HG03066 (cell line): Measurements from ENCODE around the gene ATOX1.
"Not testable (repeated sequence)": the region's sequence is repeated elsewhere in the genome, so short reads cannot be mapped to it uniquely, and the experiment has no call there.

Source experiments
- ATAC-seq: cut with Tn5 transposase; IDR thresholded peaks from one replicate; pipeline ENCODE4 v1.9.1; 2021; ENCODE audit warnings: low read depth; ENCODE audit not compliant: unreplicated experiment

The ATOX1 gene

DNA sequence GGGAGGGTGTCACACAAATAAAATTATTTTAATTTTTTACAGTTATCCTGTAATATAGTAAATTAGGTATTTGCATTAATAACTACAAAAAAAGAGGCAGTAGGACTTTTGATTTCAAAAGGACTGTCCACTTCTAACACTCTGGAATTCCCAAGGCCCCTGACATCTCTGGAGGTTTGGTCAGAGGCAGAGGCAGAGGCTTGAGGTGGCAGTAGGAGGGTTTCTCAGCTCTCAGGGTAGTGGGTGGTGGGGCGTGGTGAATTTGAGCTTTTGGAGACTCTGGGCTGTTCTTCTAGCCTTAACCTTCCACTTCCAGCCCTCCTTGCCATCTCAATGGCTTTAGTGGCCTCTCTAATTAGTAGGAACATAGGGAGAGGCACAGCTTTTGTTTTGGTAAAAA lies 22.8 kb downstream of the ATOX1 start:
- no peak for ATAC-seq

DNA sequence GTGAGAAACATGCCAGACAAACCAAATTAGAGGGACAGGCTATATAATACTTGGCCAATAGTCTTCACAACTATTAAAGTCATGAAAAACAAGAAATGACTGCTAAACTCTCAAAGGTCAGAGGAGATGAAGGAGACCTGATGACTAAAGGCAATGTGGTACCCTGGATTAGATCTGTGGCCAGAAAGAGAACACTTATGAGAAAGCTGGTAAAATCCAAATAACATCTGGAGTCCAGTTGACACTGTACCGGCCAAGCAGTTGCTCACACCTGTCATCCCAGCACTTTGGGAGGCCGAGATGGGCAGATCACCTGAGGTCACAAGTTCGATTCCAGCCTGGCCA lies 24.4 kb downstream of the ATOX1 start:
- no peak for ATAC-seq

DNA sequence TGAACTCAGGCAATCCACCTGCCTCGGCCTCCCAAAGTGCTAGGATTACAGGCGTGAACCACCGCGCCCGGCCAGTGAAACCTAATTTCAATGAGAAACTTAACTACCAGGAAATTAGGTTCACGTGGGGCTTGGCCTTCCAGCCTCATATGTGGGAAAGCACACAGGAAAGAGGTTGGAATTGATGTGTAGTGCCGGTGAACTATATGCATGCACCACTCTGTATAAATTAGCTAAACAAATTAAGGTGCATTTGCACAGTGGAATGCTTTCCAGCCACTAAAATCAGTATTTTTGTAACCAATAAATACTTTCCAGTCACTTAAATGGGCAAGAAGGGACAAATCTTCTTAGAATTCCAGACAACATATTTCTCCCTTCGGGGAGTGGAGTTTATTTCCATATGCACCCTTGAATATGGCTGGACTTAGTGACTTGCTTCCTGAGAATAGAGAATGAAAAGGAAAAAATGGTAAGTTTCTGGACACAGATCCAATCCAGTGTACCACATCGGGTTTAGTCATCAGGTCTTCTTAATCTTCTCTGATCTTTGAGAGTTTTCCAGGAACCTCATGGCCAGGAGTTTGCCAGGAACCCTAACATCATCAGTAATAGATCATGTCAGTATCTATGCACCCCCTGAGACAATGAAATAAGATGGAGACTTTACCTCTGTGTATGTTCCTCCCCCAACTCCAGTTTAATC lies 24.9 kb downstream of the ATOX1 start:
- no peak for ATAC-seq

DNA sequence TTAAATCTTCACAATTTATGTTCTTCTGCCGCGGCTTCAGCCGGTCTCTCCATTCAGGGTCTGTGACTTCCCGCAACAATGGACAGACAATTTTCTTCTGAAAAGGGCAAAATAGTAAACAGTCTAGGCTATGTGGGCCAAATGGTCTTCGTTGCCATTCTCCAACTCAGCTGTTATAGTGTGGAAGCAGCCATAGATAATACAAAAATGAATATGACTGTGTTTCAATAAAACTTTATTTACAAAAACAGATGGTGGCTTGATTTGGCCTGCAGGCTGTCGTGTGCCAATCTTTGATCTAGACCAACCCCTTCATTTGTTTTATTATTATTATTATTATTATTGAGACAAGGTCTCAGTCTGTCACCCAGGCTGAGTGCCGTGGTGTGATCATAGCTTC lies 28.1 kb downstream of the ATOX1 start:
- no peak for ATAC-seq

DNA sequence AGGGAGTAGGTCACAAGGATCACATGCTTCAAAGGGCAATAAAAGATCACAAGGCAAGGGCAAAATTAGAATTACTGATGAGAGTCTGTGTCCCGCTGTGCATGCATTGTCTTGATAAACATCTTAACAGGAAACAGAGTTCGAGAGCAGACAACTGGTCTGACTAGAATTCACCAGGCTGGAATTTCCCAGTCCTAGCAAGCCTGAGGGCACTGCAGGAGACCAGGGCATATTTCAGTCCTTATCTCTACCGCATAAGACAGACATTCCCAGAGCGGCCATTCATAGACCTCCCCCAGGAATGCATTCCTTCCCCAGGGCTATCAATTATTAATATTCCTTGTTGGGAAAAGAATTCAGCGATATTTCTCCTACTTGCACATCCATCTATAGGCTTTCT lies 28.8 kb downstream of the ATOX1 start:
- not testable (repeated sequence) for ATAC-seq

DNA sequence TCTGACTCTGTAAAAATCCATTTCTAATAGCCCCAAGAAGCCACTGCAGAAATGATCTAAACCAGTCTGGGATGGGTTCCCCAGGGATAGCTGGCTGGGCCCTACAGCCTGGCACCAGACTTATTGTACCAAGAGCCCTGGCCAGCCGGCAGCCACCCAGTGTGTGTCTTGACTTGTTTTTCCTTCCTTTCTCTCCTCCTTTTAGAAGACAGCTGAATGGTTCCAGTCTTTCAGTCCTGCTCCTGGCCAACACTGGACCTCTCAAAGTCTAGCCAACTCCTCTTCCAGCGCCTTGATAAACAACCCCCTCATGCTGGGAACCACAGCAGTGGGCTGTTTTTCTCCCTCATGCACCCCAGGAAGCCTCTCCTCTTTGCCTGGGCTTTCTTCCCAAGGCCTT lies 34.1 kb downstream of the ATOX1 start:
- ATAC-seq, result no peak

DNA sequence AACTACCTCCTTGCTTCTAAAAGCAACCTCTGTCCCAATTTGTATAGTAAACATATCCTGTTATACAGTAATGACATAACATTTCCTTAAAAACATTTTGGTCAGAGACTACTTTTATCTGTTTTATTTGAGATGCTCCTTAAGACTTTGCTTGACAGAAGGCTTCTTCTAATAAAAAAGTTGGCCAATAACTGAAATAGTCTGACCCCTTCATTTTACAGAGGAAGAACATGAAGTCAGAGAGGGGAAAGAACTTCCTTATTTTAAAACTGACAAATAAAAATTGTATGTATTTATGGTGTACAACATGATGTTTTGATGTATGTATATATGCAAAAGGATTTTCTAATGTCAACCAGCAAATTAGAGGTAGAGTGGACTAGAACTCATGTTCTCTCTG lies 35.9 kb downstream of the ATOX1 start:
- no peak for ATAC-seq

DNA sequence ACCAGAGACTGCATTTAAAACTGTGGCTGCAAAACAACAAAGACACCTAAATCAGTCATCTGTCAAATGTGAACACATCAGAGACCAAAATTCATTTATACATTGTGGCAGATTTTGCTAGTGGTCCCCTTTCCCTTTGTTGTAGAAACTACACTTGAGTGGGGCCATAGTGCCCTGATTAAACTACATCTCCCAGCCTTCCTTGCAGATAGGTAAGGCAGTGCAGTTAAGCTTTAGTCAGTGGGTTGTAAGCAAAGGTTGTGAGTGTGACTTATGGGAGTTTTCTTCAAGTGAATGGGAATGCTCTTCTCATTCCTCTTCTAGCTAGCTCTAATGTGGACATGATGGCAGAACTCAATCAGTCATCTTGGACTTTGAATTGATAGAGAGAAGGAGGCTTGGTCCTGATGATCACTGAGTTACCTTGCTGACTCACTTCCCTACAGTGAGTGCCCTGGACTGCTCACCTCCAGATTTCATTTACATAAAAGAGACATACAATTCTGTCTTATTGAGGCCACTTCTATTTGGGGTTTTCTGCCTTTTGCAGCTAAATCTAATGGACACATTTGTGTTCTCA lies 36.5 kb downstream of the ATOX1 start:
- ATAC-seq, result no peak

DNA sequence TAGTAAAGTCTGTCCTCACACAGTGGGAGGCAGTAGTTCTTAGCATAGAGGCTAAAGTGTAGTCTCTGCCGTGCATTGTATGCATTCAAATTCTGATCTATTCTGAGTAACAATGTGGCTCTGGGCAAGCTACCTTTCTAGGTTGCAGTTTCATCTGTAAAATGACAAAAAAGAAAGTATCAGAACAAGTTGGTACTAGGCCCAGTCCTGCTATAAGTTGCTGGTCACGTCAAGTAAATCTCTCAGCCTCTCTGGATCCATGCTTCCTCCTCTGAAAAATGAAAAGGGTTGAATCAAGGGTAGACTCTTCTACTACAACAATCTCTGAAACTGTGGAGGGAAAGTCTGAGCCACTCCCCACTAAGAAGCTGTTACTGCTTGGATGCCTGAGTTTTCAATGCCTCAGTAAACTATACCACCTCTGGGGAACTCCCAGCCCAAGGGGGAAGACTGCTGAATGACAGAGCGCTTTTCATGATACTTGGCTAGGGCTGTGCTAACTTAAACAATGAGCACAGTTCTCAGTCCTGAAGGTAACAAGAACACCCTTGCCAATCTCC lies 37.3 kb downstream of the ATOX1 start:
- peak; percentile 80 for ATAC-seq

DNA sequence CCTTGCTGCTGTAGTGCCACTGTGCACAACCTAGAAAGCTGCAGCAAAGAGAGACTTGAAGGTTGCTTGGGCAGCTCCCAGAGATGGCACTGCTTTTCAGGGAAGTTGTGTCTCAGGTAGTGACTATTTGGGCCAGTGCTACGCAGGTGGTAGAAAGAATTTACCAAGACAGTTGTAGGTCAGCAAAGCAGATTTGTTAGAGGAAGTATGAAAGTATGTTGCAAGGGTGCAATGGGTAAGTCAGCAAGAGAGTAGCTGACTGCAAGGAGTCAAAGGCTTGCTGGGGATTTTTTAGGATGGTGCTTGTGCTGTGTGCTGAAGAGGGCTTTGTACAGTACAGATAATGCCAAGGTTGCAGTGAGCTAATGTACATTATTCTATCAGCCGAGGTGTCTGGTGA lies 38.2 kb downstream of the ATOX1 start:
- ATAC-seq, result no peak

DNA sequence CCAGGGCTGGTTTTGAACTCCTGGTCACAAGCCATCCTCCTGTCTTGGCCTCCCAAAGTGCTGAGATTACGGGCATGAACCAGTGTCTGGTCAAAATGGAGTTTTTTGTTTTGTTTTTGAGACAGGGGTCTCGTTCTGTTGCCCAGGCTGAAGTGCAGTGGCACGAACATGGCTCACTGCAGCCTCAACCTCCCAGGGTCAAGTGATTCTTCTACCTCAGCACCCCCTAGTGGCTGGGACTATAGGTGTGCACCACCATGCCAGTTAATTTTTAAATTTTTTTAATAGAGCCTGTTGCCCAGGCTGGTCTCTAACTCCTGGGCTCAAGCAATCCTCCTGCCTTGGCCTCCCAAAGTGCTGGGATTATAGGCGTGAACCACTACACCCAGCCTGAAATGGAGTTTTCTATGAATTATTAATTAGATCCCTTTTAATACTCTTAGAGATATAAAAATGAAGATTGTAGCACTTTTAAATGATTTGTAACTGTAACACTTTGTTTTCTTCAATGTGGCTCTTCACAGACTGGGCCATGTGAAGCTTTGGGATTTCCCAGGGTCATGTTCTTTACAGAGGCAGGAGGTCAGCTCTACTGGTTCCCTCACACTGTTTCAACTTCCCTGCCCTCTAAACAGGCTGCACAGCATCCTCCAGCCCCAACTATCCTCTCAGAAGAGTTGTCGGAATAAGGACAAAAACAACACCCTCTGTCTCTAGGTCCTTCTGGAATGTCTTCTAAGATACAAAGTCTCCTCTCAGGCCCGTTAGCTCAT lies 39.0 kb downstream of the ATOX1 start:
- ATAC-seq, result no peak

DNA sequence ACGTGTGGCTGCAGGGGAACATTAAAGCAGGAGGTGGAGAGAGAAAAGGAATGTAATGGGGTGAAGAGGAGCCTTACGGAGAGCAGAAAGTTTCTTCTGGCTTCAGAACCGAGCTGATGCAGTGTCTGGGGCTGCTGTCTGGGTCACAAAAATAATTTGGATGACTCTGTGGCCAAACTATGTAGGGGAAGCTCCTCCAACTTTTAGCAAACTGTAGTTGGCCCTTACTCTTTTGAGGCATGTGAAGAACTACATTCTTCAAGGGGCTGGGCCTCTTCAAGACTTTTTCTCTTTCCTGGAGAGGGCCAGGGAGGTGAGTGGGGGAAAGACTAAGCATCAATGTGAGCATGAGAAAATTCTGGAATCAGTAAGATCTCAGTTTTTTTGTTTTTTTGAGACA lies 39.8 kb downstream of the ATOX1 start:
- ATAC-seq, result no peak

DNA sequence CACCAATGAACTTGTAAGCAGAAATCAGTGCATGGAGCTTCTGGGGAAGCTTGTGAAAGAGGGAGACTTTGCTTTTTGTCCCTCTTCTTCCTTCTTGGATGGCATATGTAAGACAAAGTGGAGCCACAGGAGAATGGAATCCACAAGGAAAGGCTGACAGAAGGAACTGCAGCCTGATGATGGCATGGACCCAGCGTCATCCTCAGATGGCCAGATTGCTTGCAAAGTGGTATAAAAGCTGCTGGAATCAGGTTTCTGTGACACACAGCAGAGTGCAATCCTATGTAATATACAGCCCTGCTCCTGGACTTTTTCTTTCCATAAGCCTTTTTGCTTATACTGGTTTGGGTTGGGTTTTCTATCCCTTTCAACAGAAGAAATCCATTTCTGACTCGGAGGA lies 40.3 kb downstream of the ATOX1 start:
- ATAC-seq, result no peak

DNA sequence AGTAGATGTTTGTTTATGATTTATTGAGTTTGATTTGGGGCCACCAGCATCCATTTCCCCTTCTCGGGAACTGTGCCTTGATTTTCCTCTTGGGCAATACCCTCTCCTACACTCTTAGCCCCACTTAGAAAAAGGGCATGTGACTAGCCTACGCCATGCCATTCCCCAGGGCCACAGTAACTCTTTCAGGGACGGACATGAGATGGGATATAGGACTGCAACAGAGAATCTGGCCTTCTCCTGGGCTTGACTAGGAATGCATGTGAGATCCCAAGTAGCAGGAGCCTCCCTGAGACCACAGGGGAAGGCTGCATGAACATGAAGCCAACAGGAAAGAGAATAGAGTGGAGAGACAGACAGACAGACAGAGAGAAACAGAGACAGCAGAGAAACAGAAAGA lies 41.0 kb downstream of the ATOX1 start:
- ATAC-seq, result no peak

DNA sequence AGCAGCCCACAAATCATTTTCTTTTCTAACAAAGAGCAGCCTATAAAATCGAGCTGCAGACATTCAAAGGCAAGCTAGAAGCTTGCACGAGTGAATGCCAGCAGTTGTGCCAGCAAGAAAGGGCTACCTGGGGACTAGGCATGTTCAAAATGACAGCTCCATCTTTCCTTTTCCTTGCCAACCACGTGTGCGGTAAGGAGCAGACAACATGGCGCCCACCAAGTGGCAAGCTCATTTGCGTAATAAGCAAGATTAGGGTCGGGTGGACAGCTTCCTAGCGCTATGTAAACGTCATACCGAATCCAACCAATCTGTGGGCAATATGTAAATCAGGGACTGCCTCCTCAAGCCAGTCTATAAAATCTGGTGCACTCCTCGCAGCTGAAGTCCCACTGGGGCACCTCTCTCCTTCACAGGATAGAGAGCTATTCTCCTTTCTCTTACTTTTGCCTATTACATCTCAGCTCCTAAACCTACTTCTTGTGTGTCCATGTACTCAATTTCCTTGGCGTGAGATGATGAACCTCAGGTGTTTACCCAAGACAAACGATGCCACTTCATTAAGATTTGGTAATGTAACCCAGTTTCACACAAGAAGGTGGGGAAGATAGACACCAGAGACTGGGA lies 49.2 kb downstream of the ATOX1 start:
- ATAC-seq, result no peak

DNA sequence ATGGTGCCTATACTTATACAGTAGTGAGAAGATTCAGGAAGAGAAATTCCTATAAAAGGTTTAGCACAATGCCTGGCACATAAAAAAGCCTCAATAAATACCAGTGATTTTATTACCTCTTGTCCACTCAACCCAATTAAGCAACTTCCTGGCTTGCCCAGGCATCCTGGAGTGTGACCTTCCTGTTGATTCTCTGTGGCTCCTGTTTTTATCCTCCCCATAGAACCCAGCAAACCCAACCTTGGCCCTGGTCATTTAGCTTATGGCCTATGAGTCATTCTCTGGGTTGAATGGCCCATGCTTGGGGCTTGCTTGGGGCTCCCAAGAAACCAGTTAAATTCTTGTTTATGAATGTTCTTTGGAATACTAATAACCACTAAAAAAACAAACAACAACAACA lies 50.3 kb downstream of the ATOX1 start:
- ATAC-seq, result no peak

DNA sequence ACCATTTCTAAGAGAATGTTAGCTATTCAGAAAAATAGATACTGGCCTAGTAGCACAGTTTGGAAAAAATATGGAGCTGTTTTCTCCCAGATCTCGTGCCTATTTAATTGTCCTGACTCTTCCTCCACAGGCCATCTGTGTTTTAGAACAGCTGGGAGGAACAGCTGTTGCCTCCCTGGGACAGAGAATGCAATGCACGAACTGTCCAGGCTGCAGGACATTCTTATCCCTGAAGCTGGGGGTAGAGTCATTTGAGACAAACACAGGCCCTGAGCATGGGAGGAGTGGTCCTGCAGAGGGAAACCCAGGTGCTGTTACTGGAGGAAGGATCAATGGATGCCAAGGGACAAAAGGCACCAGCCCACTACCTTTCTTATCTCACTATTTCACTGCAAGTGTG lies 50.9 kb downstream of the ATOX1 start:
- ATAC-seq, result no peak

DNA sequence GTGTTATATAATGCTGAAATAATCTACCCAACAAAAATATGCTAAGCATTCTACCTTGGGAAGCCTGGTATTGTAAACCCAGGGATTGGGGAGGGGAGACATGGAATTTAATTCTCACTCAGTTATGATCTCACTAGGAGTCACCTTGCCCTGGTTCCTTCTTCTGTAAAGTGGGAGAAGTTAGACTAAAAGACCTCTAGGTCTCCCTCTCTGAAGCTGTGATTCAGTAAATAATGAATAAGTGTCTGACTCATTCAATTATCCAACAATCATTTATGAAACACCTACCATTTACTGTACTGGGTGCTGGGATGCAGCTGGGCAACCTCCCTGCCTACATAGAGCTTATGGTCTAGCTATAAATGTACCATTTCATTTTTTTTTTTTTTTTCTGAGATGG lies 51.5 kb downstream of the ATOX1 start:
- ATAC-seq, result no peak

DNA sequence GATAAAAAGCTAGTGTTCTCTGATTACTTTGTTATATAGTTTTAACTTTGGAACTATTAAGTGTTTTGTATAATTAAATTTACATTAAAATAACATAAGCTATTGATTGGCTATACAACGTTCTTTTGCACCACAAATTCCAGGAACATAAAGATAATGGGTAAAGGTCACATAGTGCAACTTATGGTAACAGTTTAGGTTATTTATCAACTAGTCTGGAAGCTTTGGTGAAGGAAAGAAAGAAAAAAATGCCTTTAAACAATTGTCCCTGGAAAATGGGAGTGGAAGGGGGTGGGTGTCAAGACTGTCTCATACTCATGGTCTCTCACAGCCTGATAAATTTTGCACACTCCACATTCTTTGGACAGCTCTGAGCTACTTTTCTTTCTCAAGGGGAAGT lies 54.7 kb downstream of the ATOX1 start:
- ATAC-seq, result no peak

DNA sequence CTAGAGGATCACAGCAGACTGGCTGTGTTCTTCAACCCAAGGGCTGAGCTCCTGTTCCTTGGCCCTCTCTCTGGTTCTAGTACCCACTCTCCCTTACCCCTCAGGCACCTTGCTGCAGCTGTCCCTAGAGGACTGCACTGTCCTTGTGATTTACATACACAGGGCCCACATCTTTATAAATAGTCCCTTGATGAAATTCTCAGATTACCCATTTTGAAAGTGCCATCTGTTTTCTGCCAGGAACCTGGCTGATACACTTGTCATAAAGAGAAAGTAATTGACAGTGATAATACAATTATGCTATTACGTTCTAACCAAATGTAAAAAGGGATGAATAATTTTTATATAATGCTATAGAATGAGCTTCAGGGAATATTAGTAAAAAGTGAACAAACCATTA lies 55.2 kb downstream of the ATOX1 start:
- peak; percentile 83 for ATAC-seq

DNA sequence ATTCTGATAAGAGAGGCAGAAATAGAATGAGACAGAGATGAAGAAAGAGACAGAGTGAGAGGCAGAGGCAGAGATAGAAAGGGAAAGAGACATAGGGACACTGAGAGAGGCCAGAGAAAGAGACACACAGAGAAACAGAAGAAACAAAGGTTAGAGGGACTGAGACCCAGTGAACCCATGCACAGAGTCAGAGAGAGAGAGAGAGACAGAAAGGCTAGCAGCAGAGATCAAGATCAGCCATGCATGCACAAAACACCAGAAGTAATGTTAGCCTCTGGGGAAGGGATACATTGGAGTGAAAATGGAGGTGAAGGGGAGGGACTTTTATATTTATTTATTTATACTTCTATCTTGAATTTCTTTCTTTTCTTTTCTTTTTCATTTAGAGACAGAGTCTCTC lies 57.6 kb downstream of the ATOX1 start:
- ATAC-seq, result peak; percentile 64
